Measurements from ENCODE around the gene ABAT.

DNA sequence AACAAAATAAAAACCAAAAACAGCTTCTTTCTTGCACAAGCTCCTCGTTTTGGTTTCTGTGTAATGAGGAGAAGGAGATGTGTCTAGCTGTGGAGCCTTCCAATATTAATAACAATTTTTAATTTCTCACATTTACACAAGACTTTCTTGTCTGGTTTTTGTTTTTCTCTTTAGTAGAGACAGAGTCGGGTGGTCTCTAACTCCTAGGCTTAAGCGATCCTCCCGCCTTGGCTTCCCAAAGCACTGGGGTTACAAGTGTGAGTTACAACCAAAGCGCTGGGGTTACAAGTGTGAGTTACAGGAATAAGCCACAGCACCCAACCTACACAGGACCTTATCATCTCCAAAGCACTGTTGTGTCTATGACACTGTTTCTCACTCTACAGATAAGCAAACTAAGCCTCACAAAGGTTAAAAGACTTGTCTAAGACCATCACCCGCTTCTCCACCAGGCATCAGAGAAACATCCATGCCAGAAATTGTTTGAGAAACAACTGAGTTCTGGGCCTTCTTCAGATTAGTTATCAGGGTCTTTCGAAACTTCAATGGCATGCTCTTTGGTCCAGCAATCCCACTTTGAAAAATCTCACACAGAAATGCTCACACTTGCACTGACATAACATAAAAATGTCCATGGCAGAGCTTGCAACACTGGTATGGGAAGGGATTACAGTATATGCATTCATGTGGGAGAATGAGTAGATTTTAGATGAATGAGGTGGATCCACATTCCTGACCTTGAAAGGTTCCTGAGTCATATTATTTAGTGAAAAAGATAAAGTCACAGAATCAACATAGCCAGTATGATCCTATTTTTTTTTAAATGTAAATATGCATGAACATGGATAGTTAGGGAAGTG, 3.9 kb downstream of the ABAT start:
- TF ChIP-seq EZH2 (IDR thresholded peaks at IDR 0.05; ENCODE audit: insufficient read depth, poor library complexity, severe bottlenecking) (no peak), EZH2phosphoT487 (IDR thresholded peaks at IDR 0.05; ENCODE audit: insufficient read depth, low read depth) (no peak)
